Fibroblast of lung (primary cell): ENCODE results near the gene TCEAL1. TPM values are rescaled to one million over a fixed set of nuclear protein-coding genes. Genes with fewer than 3 reads are reported as not detected.
A peak's percentile ranks its signal among the peaks of the same experiment; 100 is the strongest.

ENCODE experiments used
- DNase-seq, 2 donors: peaks; one replicate each; pipeline versions ENCODE4 v3.0.0 to v3.0.0-alpha.2; 2010; ENCODE audit warnings: low read depth in 2 of 2
- H2AFZ ChIP-seq: 2 replicates; pipeline ENCODE4 v1.5.1; 2012; ENCODE audit warnings: low read length, control low read depth, inconsistent platforms
- H3K27ac ChIP-seq: 2 replicates; pipeline ENCODE4 v1.5.1; 2011; ENCODE audit warnings: low read length, control low read depth; ENCODE audit not compliant: insufficient read depth
- H3K27me3 ChIP-seq: 2 replicates; pipeline ENCODE4 v1.5.1; 2011; ENCODE audit warnings: mild to moderate bottlenecking, low read length; ENCODE audit not compliant: control insufficient read depth, insufficient read depth
- H3K36me3 ChIP-seq: 2 replicates; pipeline ENCODE4 v1.5.1; 2011; ENCODE audit warnings: low read length; ENCODE audit not compliant: control insufficient read depth, insufficient read depth
- H3K4me1 ChIP-seq: 2 replicates; pipeline ENCODE4 v1.5.1; 2011; ENCODE audit warnings: low read length; ENCODE audit not compliant: control insufficient read depth, insufficient read depth; ENCODE audit errors: extremely low read depth
- H3K4me2 ChIP-seq: 2 replicates; pipeline ENCODE4 v1.5.1; 2011; ENCODE audit warnings: low read length, control low read depth; ENCODE audit not compliant: insufficient read depth; ENCODE audit errors: extremely low read depth
- H3K4me3 ChIP-seq, 4 experiments: fragments of 200-600 bp in 1 of 4; sonication (generic) in 1 of 4; replicated peaks in 1 of 4; 2 replicates each; pipeline ENCODE4 v1.5.1; 2011 to 2016; ENCODE audit warnings: low read length in 4 of 4, low read depth in 3 of 4, mild to moderate bottlenecking in 3 of 4, control low read depth in 2 of 4, inconsistent platforms in 1 of 4, mixed read lengths in 1 of 4; ENCODE audit not compliant: insufficient read depth in 1 of 4; ENCODE audit errors: control extremely low read depth in 1 of 4
- H3K79me2 ChIP-seq: 2 replicates; pipeline ENCODE4 v1.5.1; 2012; ENCODE audit warnings: mild to moderate bottlenecking, low read length, inconsistent platforms; ENCODE audit not compliant: control insufficient read depth, insufficient read depth
- H3K9ac ChIP-seq: 2 replicates; pipeline ENCODE4 v1.5.1; 2011; ENCODE audit warnings: mild to moderate bottlenecking, low read length, control low read depth; ENCODE audit not compliant: insufficient read depth
- H3K9me3 ChIP-seq: 2 replicates; pipeline ENCODE4 v1.5.1; 2012; ENCODE audit warnings: low read depth, low read length; ENCODE audit not compliant: control insufficient read depth, insufficient read depth
- H4K20me1 ChIP-seq: 2 replicates; pipeline ENCODE4 v1.5.1; 2011; ENCODE audit warnings: low read length; ENCODE audit not compliant: control insufficient read depth, insufficient read depth; ENCODE audit errors: extremely low read depth
- CTCF ChIP-seq, 2 donors: IDR thresholded peaks in 1 of 2; conservative IDR thresholded peaks in 1 of 2; 1 replicate in 1 of 2; 2 replicates in 1 of 2; pipeline ENCODE4 v1.5.1; 2011 to 2012; ENCODE audit warnings: low read length in 2 of 2, control low read depth in 1 of 2, inconsistent platforms in 1 of 2, low read depth in 1 of 2, mild to moderate bottlenecking in 1 of 2
- EZH2 ChIP-seq: IDR thresholded peaks from 2 replicates; pipeline ENCODE4 v1.5.1; 2012; ENCODE audit warnings: low read length, control low read depth, mild to moderate bottlenecking; ENCODE audit errors: missing control alignments
- polyA plus RNA-seq, 2 donors: library from polyadenylated mRNA; depleted of rRNA in 1 of 2; stranded (reverse) in 1 of 2; unstranded in 1 of 2; fragments of >200 nt; gene quantifications; 2 replicates each; pipeline ENCODE4 v1.2.1, GENCODE V29; 2011 to 2012; ENCODE audit warnings: missing spikeins in 1 of 2
- total RNA-seq: library from RNA; depleted of rRNA; stranded (reverse); fragments of >200 nt; gene quantifications from 2 replicates; pipeline ENCODE4 v1.2.1, GENCODE V29; 2014

The TCEAL1 gene
- total and polyA plus RNA-seq, 2 donors (not counting 1 experiment from before 2014, with no cell fraction given) = 28.5 to 35.5 TPM

- DNase-seq = peak in 1 of 2 donors; percentile 41
- peaks cover 2% of the 10 kb centered on the region for H3K79me2 ChIP-seq
- H3K4me1 ChIP-seq = no peaks in the 10 kb centered on the region
- H3K27me3 ChIP-seq = no peaks in the 10 kb centered on the region
- H3K27ac ChIP-seq = no peak overlapping the region
- no peaks in the 10 kb centered on the region for H3K36me3 ChIP-seq
- H4K20me1 ChIP-seq = no peaks in the 10 kb centered on the region
- H2AFZ ChIP-seq = no peak overlapping the region
- H3K9me3 ChIP-seq = no peaks in the 10 kb centered on the region
- no peak overlapping the region for H3K9ac ChIP-seq
- no peak overlapping the region for H3K4me3 ChIP-seq
- TF ChIP-seq EZH2 (no peak), CTCF (conservative IDR thresholded peaks at IDR 0.05 in 1 of 2, IDR thresholded peaks at IDR 0.05 in 1 of 2; ENCODE audit: low read depth in 1 of 2, low read length in 2 of 2) (no peak)
- H3K4me2 ChIP-seq = no peak overlapping the region
Observed at GRCh38 chrX:103626855-103627254, 1.9 kb upstream of the TCEAL1 start.

DNA sequence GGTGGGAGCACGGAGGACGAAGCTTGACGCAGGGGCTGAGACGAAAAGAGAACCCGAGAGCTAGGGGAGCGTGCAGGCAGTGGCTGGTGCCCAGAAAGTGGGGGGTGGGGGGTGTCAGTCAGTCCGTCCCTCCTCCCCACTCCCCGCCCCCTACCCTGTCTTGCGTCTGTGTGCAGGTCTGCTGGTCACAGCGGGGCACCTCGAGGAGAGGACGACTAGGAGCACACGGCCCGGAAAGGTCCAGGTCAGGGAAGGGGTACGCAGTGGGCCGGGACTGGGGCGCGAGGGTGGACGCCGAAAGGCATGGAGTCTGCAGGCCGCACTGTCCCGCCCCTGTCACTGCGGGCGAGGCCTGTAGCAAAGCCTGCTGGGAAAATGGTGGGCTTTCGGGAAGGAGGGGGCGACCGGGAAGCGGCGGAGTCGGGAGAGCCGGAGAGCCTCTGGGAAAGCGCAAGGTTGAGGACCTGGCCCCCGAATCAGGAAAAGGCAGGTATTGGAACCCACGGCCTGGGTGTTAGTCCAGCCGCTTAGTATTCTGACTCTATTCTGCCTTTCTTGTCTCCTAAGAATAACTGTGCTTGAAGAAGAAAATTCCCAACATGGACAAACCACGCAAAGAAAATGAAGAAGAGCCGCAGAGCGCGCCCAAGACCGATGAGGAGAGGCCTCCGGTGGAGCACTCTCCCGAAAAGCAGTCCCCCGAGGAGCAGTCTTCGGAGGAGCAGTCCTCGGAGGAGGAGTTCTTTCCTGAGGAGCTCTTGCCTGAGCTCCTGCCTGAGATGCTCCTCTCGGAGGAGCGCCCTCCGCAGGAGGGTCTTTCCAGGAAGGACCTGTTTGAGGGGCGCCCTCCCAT, 769 bp downstream of the TCEAL1 start:
- H2AFZ ChIP-seq = peak overlapping the region; percentile 54
- peak overlapping the region; percentile 89 for H3K4me2 ChIP-seq
- peak overlapping the region; percentile 64 to 75 (median 71) for H3K4me3 ChIP-seq
- no peaks in the 10 kb centered on the region for H3K9me3 ChIP-seq
- H3K9ac ChIP-seq = peak overlapping the region; percentile 65
- no peaks in the 10 kb centered on the region for H3K4me1 ChIP-seq
- no peaks in the 10 kb centered on the region for H3K27me3 ChIP-seq
- DNase-seq = peak; percentile 75 to 77
- no peaks in the 10 kb centered on the region for H4K20me1 ChIP-seq
- no peak for TF ChIP-seq EZH2
- peak; percentile 50 to 63 for TF ChIP-seq CTCF (conservative IDR thresholded peaks at IDR 0.05 in 1 of 2, IDR thresholded peaks at IDR 0.05 in 1 of 2; ENCODE audit: low read depth in 1 of 2, low read length in 2 of 2)
- peaks cover 2% of the 10 kb centered on the region for H3K79me2 ChIP-seq
- no peaks in the 10 kb centered on the region for H3K36me3 ChIP-seq
- peak overlapping the region; percentile 74 for H3K27ac ChIP-seq

DNA sequence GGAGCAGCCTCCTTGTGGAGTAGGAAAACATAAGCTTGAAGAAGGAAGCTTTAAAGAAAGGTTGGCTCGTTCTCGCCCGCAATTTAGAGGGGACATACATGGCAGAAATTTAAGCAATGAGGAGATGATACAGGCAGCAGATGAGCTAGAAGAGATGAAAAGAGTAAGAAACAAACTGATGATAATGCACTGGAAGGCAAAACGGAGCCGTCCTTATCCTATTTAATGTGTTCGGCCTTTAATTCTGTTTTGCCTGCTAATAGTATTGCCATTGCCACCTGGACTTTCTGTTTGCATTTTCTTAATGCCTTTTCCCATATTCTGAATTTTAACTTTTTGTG, 1.4 kb downstream of the TCEAL1 start:
- Histone ChIP-seq H3K27ac (peak overlapping the region; percentile 74), H3K9ac (no peak overlapping the region), H2AFZ (peak overlapping the region; percentile 38), H4K20me1 (no peaks in the 10 kb centered on the region), H3K4me1 (no peaks in the 10 kb centered on the region), H3K4me2 (peak overlapping the region; percentile 74), H3K36me3 (no peaks in the 10 kb centered on the region), H3K79me2 (peaks cover 2% of the 10 kb centered on the region), H3K9me3 (no peaks in the 10 kb centered on the region), H3K27me3 (no peaks in the 10 kb centered on the region), H3K4me3 (peak overlapping the region; percentile 64 to 75 (median 71))
- no peak for TF ChIP-seq EZH2
- TF ChIP-seq CTCF (conservative IDR thresholded peaks at IDR 0.05 in 1 of 2, IDR thresholded peaks at IDR 0.05 in 1 of 2; ENCODE audit: low read depth in 1 of 2, low read length in 2 of 2) = no peak
- no peak for DNase-seq
